Activated CD4-positive, alpha-beta T cell treated with anti-CD3 and anti-CD28 coated beads for 36 hours (primary cell): ENCODE results near the gene APOBEC3A. TPM values are rescaled to one million over a fixed set of nuclear protein-coding genes. Genes with fewer than 3 reads are reported as not detected.

ENCODE experiments used
- ATAC-seq: fragments of 200-7000 bp; cut with Tn5 transposase; one replicate; pipeline ENCODE4 v1.10.0; 2021; ENCODE audit warnings: mild to moderate bottlenecking, moderate library complexity
- CTCF ChIA-PET: fragments of 350-600 bp; sonication (Branson Sonifier 250); formaldehyde crosslinking; loops from one replicate; lab custom pipeline; 2021; ENCODE audit warnings: antibody characterized with exemption; lab: Charles Lee
- POLR2A ChIA-PET: fragments of 350-600 bp; sonication (Branson Sonifier 250); formaldehyde crosslinking; loops from one replicate; lab custom pipeline; 2021; ENCODE audit warnings: antibody characterized with exemption, inconsistent platforms; lab: Charles Lee
- DNase-seq: peaks from one replicate; pipeline ENCODE4 v3.0.0-alpha.2; 2020
- H3K27ac Mint-ChIP-seq: one replicate; pipeline ENCODE4 v1.8.0; 2021; ENCODE audit warnings: mixed read lengths
- H3K27me3 Mint-ChIP-seq: one replicate; pipeline ENCODE4 v1.8.0; 2021; ENCODE audit warnings: mixed read lengths
- H3K36me3 Mint-ChIP-seq: one replicate; pipeline ENCODE4 v1.8.0; 2021; ENCODE audit warnings: low read depth, mixed read lengths
- H3K4me1 Mint-ChIP-seq: one replicate; pipeline ENCODE4 v1.8.0; 2021; ENCODE audit warnings: mixed read lengths
- H3K4me3 Mint-ChIP-seq: one replicate; pipeline ENCODE4 v1.8.0; 2021; ENCODE audit warnings: mild to moderate bottlenecking, moderate library complexity, mixed read lengths
- H3K9me3 Mint-ChIP-seq: one replicate; pipeline ENCODE4 v1.8.0; 2021; ENCODE audit warnings: low read depth, mixed read lengths
- intact Hi-C, 2 experiments: fragments of 100-400 bp; cut with DNase I in 1 of 2; cut with micrococcal nuclease in 1 of 2; formaldehyde crosslinking; loops; one replicate each; pipeline versions ENCODE4 v1.14.2 to v1.15.1; 2022 to 2024; cut with DNase I, micrococcal nuclease
- total RNA-seq, 2 experiments: library from RNA; stranded (reverse); gene quantifications; one replicate each; pipeline ENCODE4 v1.2.3, GENCODE V29; 2021

Gene APOBEC3A
- total RNA-seq, 2 experiments from 2014 or later, result not detected

DNA sequence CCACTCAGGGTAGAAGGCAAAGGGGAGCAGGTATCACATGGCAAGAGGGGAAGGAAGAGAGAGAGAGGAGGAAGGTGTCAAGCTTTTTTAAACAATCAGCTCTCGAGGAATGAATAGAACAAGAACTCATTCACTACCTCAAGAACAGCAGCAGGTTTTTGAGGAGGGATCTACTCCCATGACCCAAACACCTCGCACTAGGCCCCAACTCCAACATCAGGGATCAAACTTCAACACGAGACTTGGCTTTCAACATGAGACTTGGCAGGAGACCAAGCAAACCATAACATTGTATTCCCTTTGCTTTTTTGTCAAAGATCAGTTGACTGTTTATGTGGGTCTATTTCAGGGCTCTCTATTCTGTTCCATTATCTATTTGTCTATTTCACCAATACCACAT lies 26.9 kb upstream of the APOBEC3A start:
- Mint-ChIP-seq H3K4me1 (peaks cover 3% of the 10 kb centered on the region), H3K27ac (no peak overlapping the region), H3K9me3 (no peaks in the 10 kb centered on the region), H3K27me3 (peaks cover 24% of the 10 kb centered on the region), H3K36me3 (no peaks in the 10 kb centered on the region), H3K4me3 (no peak overlapping the region)
- ChIA-PET POLR2A (no interaction called here), CTCF (interaction anchor here (1.0 to 1.4 kb wide), 2 partner anchors 10 to 73 kb away, joined by 3 read pairs; no protein-coding TSS in a partner anchor)
- intact Hi-C loops, result no loop called here
- no peak for ATAC-seq
- DNase-seq, result no peak

GRCh38 chr22:38935023-38935422 lies 22.4 kb upstream of the APOBEC3A start:
- ATAC-seq, result no peak
- peaks cover 19% of the 10 kb centered on the region for H3K27me3 Mint-ChIP-seq
- intact Hi-C loops, result no loop called here
- DNase-seq, result no peak
- H3K27ac Mint-ChIP-seq, result no peak overlapping the region
- H3K4me3 Mint-ChIP-seq, result no peak overlapping the region
- ChIA-PET CTCF (interaction anchor here (0.6 kb wide), 1 partner anchor 217 kb away, joined by 4 read pairs; no protein-coding TSS in a partner anchor), POLR2A (no interaction called here)
- peaks cover 7% of the 10 kb centered on the region for H3K4me1 Mint-ChIP-seq
- no peaks in the 10 kb centered on the region for H3K36me3 Mint-ChIP-seq
- H3K9me3 Mint-ChIP-seq, result no peaks in the 10 kb centered on the region

DNA sequence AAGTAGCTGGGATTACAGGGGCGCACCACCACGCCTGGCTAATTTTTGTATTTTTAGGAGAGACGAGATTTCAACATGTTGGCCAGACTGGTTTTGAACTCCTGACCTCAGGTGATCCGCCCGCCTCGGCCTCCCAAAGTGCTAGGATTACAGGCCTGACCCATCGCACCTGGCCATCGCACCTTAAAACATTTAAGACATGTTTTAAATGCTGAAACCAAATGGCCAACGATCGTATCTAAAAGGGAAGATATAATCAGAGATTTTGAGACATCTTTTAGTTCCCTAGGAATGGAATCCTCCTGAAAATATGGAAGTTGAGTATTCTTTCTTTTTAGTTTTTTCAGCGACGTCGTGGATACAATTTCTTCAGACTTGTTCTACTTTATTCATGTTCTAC lies 21.8 kb upstream of the APOBEC3A start:
- ATAC-seq (no peak), DNase-seq (no peak)
- intact Hi-C loops, result no loop called here
- Mint-ChIP-seq H3K9me3 (no peaks in the 10 kb centered on the region), H3K4me1 (peaks cover 9% of the 10 kb centered on the region), H3K4me3 (no peak overlapping the region), H3K27ac (no peak overlapping the region), H3K36me3 (no peaks in the 10 kb centered on the region), H3K27me3 (peaks cover 19% of the 10 kb centered on the region)
- ChIA-PET POLR2A (no interaction called here), CTCF (interaction anchor here (0.6 kb wide), 1 partner anchor 16 kb away, joined by 3 read pairs; no protein-coding TSS in a partner anchor)

GRCh38 chr22:38936562-38936961 lies 20.8 kb upstream of the APOBEC3A start:
- no peaks in the 10 kb centered on the region for H3K36me3 Mint-ChIP-seq
- DNase-seq (no peak), ATAC-seq (no peak)
- peaks cover 19% of the 10 kb centered on the region for H3K27me3 Mint-ChIP-seq
- peaks cover 19% of the 10 kb centered on the region for H3K4me1 Mint-ChIP-seq
- H3K27ac Mint-ChIP-seq, result no peak overlapping the region
- CTCF ChIA-PET, result no interaction called here
- no peak overlapping the region for H3K4me3 Mint-ChIP-seq
- H3K9me3 Mint-ChIP-seq, result no peaks in the 10 kb centered on the region
- intact Hi-C loops, result no loop called here
- POLR2A ChIA-PET, result interaction anchor here (0.5 kb wide), 1 partner anchor 39 kb away, joined by 3 read pairs; no protein-coding TSS in a partner anchor

DNA sequence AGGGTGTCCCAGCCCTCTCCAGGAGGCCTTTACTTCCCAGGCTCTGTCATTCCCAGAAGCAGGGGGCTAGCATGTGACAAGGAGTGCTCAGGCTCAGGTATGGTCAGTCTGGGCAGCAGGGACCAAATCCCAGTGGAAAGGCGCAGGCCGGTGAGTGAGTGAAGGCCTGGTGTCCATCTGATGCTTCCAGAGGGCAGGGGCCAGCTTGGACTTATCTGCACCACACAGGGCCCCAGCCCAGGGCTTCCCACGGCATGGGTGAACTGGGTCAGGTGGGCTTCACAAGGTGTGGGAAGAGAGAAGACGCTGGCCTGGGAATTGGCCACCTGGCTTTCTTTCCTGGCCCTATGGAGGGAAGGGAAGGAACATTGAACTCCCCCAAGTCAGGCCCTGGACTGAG lies 20.4 kb upstream of the APOBEC3A start:
- H3K27me3 Mint-ChIP-seq, result peaks cover 19% of the 10 kb centered on the region
- no peak overlapping the region for H3K4me3 Mint-ChIP-seq
- ChIA-PET POLR2A (no interaction called here), CTCF (no interaction called here)
- H3K9me3 Mint-ChIP-seq, result no peaks in the 10 kb centered on the region
- no peaks in the 10 kb centered on the region for H3K36me3 Mint-ChIP-seq
- DNase-seq, result no peak
- no peak overlapping the region for H3K27ac Mint-ChIP-seq
- H3K4me1 Mint-ChIP-seq, result peaks cover 23% of the 10 kb centered on the region
- no peak for ATAC-seq
- intact Hi-C loops, result no loop called here

GRCh38 chr22:38937541-38937940 lies 19.9 kb upstream of the APOBEC3A start:
- intact Hi-C loops, result no loop called here
- H3K36me3 Mint-ChIP-seq, result no peaks in the 10 kb centered on the region
- POLR2A ChIA-PET, result no interaction called here
- H3K4me1 Mint-ChIP-seq, result peaks cover 28% of the 10 kb centered on the region
- no peak overlapping the region for H3K4me3 Mint-ChIP-seq
- H3K9me3 Mint-ChIP-seq, result no peaks in the 10 kb centered on the region
- no peak overlapping the region for H3K27ac Mint-ChIP-seq
- peaks cover 19% of the 10 kb centered on the region for H3K27me3 Mint-ChIP-seq
- CTCF ChIA-PET, result no interaction called here
- DNase-seq, result no peak
- ATAC-seq, result no peak

DNA sequence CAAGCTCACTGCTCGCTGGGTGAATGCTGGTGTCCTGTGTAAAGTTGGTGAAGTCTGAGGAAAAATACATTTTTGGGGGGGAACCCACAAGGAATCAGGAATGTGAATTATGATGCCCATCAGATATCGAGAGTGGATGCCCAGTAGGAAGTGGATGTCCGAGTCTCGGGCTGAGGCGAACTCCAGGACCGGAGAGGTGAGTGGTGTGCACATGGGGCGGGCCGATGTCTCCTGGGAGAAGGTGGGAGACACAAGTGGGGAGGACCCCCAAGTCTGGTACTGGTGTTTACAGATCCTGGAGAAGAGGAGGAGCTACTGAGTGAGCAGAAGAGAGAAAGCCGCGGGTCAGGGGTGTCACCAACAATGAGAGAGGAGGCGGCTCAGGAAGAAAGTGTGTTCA lies 19.2 kb upstream of the APOBEC3A start:
- Mint-ChIP-seq H3K9me3 (no peaks in the 10 kb centered on the region), H3K27ac (peak overlapping the region; percentile 35), H3K36me3 (no peaks in the 10 kb centered on the region), H3K4me1 (peaks cover 35% of the 10 kb centered on the region), H3K4me3 (no peak overlapping the region), H3K27me3 (peaks cover 19% of the 10 kb centered on the region)
- CTCF ChIA-PET, result interaction anchor here (0.5 to 1.3 kb wide), 2 partner anchors 17 to 68 kb away, joined by 3 to 4 read pairs; no protein-coding TSS in a partner anchor
- POLR2A ChIA-PET, result no interaction called here
- ATAC-seq (no peak), DNase-seq (no peak)
- intact Hi-C loops, result no loop called here

DNA sequence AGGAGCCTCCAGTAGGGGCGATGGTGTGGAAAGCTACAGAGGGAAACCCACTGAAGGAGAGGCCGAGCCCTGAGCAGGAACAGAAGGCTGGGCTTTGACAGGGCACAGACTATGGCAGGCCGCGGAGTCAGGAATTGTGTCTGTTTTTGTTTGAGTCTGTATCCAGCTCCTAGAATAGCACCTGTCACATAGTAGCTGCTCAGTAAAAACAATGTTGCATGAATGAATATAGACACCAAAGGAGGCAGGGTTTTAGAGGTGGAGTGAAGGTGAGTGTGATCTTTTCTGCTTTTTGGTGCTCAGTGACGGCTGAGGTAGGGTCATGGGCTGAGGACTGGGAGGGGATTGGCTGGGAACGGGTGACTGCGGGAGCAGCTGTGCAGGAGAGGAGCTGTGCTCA lies 18.5 kb upstream of the APOBEC3A start:
- H3K36me3 Mint-ChIP-seq, result no peaks in the 10 kb centered on the region
- no peak for ATAC-seq
- no peak for DNase-seq
- CTCF ChIA-PET, result interaction anchor here (0.5 to 1.3 kb wide), 4 partner anchors 18 to 69 kb away, joined by 3 to 4 read pairs (median 4); no protein-coding TSS in a partner anchor
- no peak overlapping the region for H3K27ac Mint-ChIP-seq
- POLR2A ChIA-PET, result interaction anchor here (0.7 kb wide), 1 partner anchor 45 kb away, joined by 7 read pairs; no protein-coding TSS in a partner anchor
- no peak overlapping the region for H3K4me3 Mint-ChIP-seq
- peaks cover 40% of the 10 kb centered on the region for H3K4me1 Mint-ChIP-seq
- H3K9me3 Mint-ChIP-seq, result no peaks in the 10 kb centered on the region
- intact Hi-C loops, result no loop called here
- H3K27me3 Mint-ChIP-seq, result peaks cover 24% of the 10 kb centered on the region

DNA sequence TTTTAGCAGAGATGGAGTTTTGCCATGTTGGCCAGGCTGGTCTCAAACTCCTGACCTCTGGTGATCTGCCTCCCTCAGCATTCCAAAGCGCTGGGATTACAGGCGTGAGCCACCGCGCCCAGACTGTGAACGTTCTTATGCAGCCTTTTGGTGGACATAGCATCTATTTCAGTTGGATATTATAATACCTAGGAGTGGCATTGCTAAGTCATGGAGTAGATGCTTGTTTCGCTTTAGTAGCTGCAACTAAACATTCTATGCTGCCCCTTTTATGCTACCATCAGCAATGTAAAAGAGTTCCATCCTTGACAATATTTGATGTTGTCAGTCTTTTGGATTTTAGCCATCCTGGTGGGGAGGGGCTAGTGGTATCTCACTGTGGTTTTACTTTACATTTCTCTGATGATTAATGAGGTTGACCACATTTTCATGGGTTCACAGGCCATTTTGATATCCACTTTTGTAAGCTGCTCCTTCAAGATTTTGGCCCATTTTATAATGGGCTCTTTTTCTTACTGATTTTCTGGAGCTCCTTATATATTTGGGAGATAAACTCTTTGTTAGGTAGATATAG lies 16.5 kb upstream of the APOBEC3A start:
- Mint-ChIP-seq H3K36me3 (no peaks in the 10 kb centered on the region), H3K9me3 (no peaks in the 10 kb centered on the region), H3K4me1 (peaks cover 42% of the 10 kb centered on the region), H3K27me3 (peaks cover 30% of the 10 kb centered on the region), H3K4me3 (peak overlapping the region; percentile 59), H3K27ac (peak overlapping the region; percentile 87)
- CTCF ChIA-PET, result interaction anchor here (0.6 to 1.4 kb wide), 14 partner anchors 11 to 889 kb away, joined by 3 to 11 read pairs (median 4); no protein-coding TSS in a partner anchor
- POLR2A ChIA-PET, result interaction anchor here (0.6 to 1.8 kb wide), 10 partner anchors 10 to 373 kb away, joined by 3 to 19 read pairs (median 6); partner anchors contain the start of gene APOBEC3B
- DNase-seq (no peak), ATAC-seq (peak; percentile 14)
- intact Hi-C loops, result loop anchor here (1.0 to 2.0 kb wide), 7 partner anchors 13 to 211 kb away; partner anchors contain the start of genes CBX6 (in 1 of the 2) and CBX7 (in 1 of the 2)

DNA sequence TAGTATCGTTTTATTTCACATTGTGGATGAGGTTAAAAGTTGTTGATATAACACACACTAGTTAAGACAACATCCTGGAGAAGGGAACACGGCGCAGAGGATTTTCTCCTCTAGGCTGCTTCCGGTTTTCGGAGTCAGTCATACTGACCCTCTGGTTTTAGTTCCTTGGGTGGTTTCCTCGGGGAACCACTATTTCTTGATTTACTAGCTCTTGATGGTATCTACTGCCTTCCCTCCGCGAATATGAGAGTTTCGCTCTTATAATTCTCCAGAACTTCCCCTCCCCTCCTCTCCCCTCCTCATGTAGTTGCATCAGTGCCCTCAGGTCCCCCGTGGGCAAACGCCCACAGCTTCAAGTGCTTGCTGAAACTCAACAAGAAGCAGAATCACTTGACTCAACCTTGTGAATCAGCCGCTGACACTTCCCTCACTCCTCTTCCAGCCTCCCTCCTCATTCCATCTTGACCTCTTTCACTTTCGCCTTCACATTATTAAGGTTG lies 15.9 kb upstream of the APOBEC3A start:
- ChIA-PET POLR2A (interaction anchor here (0.6 to 1.8 kb wide), 10 partner anchors 9 to 372 kb away, joined by 3 to 19 read pairs (median 6); partner anchors contain the start of gene APOBEC3B), CTCF (interaction anchor here (0.6 to 1.4 kb wide), 16 partner anchors 11 to 890 kb away, joined by 3 to 11 read pairs (median 4); no protein-coding TSS in a partner anchor)
- Mint-ChIP-seq H3K36me3 (no peaks in the 10 kb centered on the region), H3K4me1 (peaks cover 42% of the 10 kb centered on the region), H3K27me3 (peaks cover 36% of the 10 kb centered on the region), H3K4me3 (peak overlapping the region; percentile 59), H3K27ac (peak overlapping the region; percentile 87), H3K9me3 (no peaks in the 10 kb centered on the region)
- ATAC-seq (peak; percentile 88), DNase-seq (peak; percentile 88)
- intact Hi-C loops, result loop anchor here (1.0 to 2.0 kb wide), 7 partner anchors 13 to 211 kb away; partner anchors contain the start of genes CBX6 (in 1 of the 2) and CBX7 (in 1 of the 2)

- ChIA-PET POLR2A (interaction anchor here (0.7 kb wide), 1 partner anchor 11 kb away, joined by 4 read pairs; no protein-coding TSS in a partner anchor), CTCF (interaction anchor here (0.7 to 1.4 kb wide), 6 partner anchors 9 to 89 kb away, joined by 3 to 8 read pairs (median 5); no protein-coding TSS in a partner anchor)
- intact Hi-C loops, result no loop called here
- H3K36me3 Mint-ChIP-seq, result no peaks in the 10 kb centered on the region
- no peak for DNase-seq
- H3K9me3 Mint-ChIP-seq, result no peaks in the 10 kb centered on the region
- ATAC-seq, result no peak
- H3K4me3 Mint-ChIP-seq, result no peak overlapping the region
- peak overlapping the region; percentile 11 for H3K27ac Mint-ChIP-seq
- H3K27me3 Mint-ChIP-seq, result peaks cover 42% of the 10 kb centered on the region
- peaks cover 50% of the 10 kb centered on the region for H3K4me1 Mint-ChIP-seq
Measured at GRCh38 chr22:38942702-38943101, 14.7 kb upstream of the APOBEC3A start.
